ENCODE results near the gene FAM222B.
A peak's percentile ranks its signal among the peaks of the same experiment; 100 is the strongest.

Gene FAM222B

DNA sequence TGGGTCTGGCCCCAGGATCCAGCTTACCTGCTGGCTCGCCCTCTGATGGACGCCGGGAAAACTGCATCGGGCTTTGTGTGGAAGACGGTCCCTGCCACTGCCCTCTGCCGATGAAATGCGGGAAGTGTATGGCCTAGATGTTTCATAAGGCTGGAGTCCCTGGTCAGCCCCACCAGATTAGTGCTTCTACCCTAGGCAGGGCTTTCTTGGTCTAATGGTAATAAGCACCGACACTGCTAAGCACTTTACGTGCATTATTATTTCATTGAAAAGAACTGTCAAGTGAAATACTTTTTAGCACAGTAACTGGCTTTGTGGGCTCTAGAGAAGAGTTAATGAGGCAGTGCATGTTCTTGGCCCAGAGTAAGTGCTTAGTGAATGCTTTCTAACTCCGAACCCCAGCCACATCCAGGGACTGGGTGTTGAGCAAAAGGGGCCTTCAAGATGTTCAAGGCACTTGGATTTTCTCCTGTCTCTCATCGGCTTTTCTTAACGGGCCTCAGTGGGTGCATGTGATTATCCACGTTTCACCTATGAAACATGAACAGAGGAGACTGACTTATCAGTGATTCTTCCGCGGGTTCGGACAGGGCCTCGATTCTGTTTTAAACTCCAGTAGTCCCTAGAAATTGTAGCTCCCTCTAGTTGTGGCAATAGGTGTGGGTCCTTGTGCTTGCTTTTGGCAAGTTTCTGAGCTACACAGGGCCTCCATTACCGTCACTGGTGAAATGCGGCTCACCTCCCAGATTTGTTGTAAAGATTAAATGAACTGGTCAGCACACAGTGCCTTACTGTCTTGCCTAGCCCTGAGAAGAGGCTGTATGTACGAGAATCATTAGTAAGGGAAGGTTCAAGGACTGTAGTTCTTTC lies 92.2 kb downstream of the FAM222B start:
- peak overlapping the region; percentile 48 for H3K27ac ChIP-seq
- no peaks in the 10 kb centered on the region for H3K9me3 ChIP-seq (ENCODE audit: severe bottlenecking)
- peak; percentile 94 for DNase-seq
- no peak overlapping the region for H3K4me3 ChIP-seq (ENCODE audit: low read depth, low read length)
- peak; percentile 99 for TF ChIP-seq CTCF (IDR thresholded peaks at IDR 0.05; ENCODE audit: low read depth, low read length)
- peaks cover 75% of the 10 kb centered on the region for H3K36me3 ChIP-seq
- H3K27me3 ChIP-seq (ENCODE audit: insufficient read depth, low read depth, severe bottlenecking) = no peaks in the 10 kb centered on the region

- no peak overlapping the region for H3K4me3 ChIP-seq (ENCODE audit: low read depth, low read length)
- H3K36me3 ChIP-seq = peaks cover 78% of the 10 kb centered on the region
- H3K9me3 ChIP-seq (ENCODE audit: severe bottlenecking) = no peaks in the 10 kb centered on the region
- peak overlapping the region; percentile 48 for H3K27ac ChIP-seq
- H3K27me3 ChIP-seq (ENCODE audit: insufficient read depth, low read depth, severe bottlenecking) = no peaks in the 10 kb centered on the region
- no peak for TF ChIP-seq CTCF (IDR thresholded peaks at IDR 0.05; ENCODE audit: low read depth, low read length)
- DNase-seq = no peak
Observed at GRCh38 chr17:28749516-28750177, 92.9 kb downstream of the FAM222B start.

DNA sequence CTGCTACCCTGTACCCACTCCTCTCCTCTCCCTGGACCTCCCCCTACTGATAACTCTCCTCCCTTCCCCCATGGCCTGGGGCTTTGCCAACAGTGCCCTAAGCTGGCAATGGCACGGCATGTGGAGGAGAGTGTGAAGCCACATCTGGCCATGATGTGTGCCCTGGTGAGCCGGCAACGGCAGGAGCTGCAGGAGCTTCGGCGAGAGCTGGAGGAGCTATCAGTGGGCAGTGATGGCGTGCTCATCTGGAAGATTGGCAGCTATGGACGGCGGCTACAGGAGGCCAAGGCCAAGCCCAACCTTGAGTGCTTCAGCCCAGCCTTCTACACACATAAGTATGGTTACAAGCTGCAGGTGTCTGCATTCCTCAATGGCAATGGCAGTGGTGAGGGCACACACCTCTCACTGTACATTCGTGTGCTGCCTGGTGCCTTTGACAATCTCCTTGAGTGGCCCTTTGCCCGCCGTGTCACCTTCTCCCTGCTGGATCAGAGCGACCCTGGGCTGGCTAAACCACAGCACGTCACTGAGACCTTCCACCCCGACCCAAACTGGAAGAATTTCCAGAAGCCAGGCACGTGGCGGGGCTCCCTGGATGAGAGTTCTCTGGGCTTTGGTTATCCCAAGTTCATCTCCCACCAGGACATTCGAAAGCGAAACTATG lies 93.6 kb downstream of the FAM222B start:
- H3K9me3 ChIP-seq (ENCODE audit: severe bottlenecking) = no peaks in the 10 kb centered on the region
- H3K4me3 ChIP-seq (ENCODE audit: low read depth, low read length) = no peak overlapping the region
- no peaks in the 10 kb centered on the region for H3K27me3 ChIP-seq (ENCODE audit: insufficient read depth, low read depth, severe bottlenecking)
- peak overlapping the region; percentile 93; the same call in 1 of the 2 replicates for H3K27ac ChIP-seq
- peaks cover 82% of the 10 kb centered on the region for H3K36me3 ChIP-seq
- no peak for DNase-seq
- TF ChIP-seq CTCF (IDR thresholded peaks at IDR 0.05; ENCODE audit: low read depth, low read length) = no peak

- Histone ChIP-seq H3K27me3 (ENCODE audit: insufficient read depth, low read depth, severe bottlenecking) (no peaks in the 10 kb centered on the region), H3K36me3 (peaks cover 82% of the 10 kb centered on the region), H3K27ac (peak overlapping the region; percentile 93), H3K4me3 (ENCODE audit: low read depth, low read length) (no peak overlapping the region), H3K9me3 (ENCODE audit: severe bottlenecking) (no peaks in the 10 kb centered on the region)
- DNase-seq = no peak
- TF ChIP-seq CTCF (IDR thresholded peaks at IDR 0.05; ENCODE audit: low read depth, low read length) = no peak
Observed at GRCh38 chr17:28747801-28748750, 94.5 kb downstream of the FAM222B start.

GRCh38 chr17:28747051-28747691 lies 95.4 kb downstream of the FAM222B start:
- TF ChIP-seq CTCF (IDR thresholded peaks at IDR 0.05; ENCODE audit: low read depth, low read length) = no peak
- no peak for DNase-seq
- no peaks in the 10 kb centered on the region for H3K9me3 ChIP-seq (ENCODE audit: severe bottlenecking)
- H3K27ac ChIP-seq = peak overlapping the region; percentile 93
- H3K27me3 ChIP-seq (ENCODE audit: insufficient read depth, low read depth, severe bottlenecking) = no peaks in the 10 kb centered on the region
- H3K36me3 ChIP-seq = peaks cover 77% of the 10 kb centered on the region
- H3K4me3 ChIP-seq (ENCODE audit: low read depth, low read length) = no peak overlapping the region

Data from WERI-Rb-1 (cell line).